ENCODE data around the gene UXT. TPM values are rescaled to one million over a fixed set of nuclear protein-coding genes. Genes with fewer than 3 reads are reported as not detected.

UXT gene
- total and polyA plus RNA-seq, 2 of the 4 experiments (the other 2 are of a cell fraction) = 106 to 164 TPM

DNA sequence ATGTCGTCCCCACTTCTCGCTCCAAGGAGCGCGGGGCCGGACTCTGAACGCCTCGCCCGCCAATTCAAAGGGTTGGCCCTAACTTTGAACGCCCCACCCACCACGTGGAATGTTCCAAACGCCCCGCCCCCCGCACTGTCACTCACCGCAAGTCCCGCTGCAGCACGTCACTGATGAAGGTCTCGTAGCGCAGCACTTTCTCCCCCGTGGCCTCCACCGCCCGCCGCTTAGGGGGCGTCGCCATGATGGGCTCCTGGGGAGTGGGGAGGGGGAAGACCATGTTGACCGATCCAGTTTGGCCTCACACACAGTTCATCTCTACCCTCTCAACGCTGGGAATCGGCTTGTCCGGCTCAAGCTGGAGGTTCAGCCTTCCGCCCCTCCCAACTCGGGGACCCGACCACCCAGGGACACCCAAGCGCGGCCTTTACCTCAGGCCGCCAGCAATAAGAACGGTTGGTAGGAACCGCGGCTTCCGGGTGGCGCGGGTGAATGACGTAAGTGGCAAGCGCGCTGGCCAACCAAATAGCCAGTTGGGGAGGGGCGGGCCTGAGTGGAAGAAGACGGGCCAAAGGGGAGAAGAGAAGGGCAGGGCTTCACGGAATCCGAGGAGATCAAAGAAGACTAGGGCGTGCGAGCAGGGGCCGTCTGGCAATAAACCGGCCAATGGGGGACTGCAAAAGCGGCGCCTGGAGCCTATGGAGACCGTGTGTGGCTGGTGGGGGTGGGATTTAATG lies at the start of gene UXT (continued):
- no peak for TF ChIP-seq MAFK (IDR thresholded peaks at IDR 0.05; ENCODE audit: low read depth, low read length)
- TF ChIP-seq FOS (IDR thresholded peaks at IDR 0.05; ENCODE audit: low read depth, low read length) = no peak
- TF ChIP-seq, protein P1, sequence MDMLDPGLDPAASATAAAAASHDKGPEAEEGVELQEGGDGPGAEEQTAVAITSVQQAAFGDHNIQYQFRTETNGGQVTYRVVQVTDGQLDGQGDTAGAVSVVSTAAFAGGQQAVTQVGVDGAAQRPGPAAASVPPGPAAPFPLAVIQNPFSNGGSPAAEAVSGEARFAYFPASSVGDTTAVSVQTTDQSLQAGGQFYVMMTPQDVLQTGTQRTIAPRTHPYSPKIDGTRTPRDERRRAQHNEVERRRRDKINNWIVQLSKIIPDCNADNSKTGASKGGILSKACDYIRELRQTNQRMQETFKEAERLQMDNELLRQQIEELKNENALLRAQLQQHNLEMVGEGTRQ (IDR thresholded peaks at IDR 0.05; ENCODE audit: low read depth, low read length) = no peak

DNA sequence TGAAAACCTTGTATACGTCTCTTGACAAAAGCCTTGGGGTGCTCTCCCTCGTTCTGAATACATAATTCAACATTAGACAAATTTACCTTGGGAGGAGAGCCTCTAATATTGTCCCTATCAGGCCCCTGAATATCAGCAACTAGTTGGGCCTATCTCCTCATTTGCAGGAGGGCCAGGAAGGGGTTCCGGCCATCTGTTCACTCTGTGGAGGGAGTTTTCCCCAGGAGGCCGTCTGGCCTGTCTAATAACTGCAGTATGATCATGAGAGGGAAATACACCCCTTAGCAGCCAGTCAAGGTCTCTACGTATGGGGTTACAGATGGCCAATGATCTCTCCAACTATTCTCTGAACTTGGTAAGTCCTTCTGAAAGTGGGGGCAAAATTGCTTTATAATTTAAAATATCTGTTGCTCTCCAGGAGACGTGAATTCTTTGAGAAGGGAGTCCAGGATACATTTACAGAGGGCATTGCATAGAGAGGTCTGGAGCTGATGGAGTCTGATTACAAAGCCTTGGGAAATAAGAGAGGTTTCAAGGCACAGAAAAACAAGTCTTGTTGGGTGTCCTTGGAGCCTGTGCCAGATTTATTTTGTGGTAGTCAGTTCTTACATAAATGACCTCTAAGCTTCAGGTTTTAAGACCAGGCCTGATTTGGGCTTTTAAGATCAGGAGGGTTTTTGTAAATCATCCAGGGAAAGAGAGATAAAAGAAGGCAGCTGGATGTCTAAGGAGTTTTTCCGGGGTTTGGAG lies 48.2 kb upstream of the UXT start:
- no peak overlapping the region for H3K56ac ChIP-seq (ENCODE audit: extremely low read depth, insufficient read depth, low read length)
- H4K8ac ChIP-seq (ENCODE audit: low read depth in 2 of 2, low read length in 2 of 2) = no peak overlapping the region
- H3K4me1 ChIP-seq (ENCODE audit: control insufficient read depth, insufficient read depth, low read length) = no peaks in the 10 kb centered on the region
- TF ChIP-seq MXI1 (IDR thresholded peaks at IDR 0.05; ENCODE audit: borderline replicate concordance, low read depth, low read length) = no peak
- TF ChIP-seq CEBPB (IDR thresholded peaks at IDR 0.05; ENCODE audit: low read depth, low read length) = no peak
- no peak for TF ChIP-seq MAFK (IDR thresholded peaks at IDR 0.05; ENCODE audit: low read depth, low read length)
- TF ChIP-seq, protein P2, sequence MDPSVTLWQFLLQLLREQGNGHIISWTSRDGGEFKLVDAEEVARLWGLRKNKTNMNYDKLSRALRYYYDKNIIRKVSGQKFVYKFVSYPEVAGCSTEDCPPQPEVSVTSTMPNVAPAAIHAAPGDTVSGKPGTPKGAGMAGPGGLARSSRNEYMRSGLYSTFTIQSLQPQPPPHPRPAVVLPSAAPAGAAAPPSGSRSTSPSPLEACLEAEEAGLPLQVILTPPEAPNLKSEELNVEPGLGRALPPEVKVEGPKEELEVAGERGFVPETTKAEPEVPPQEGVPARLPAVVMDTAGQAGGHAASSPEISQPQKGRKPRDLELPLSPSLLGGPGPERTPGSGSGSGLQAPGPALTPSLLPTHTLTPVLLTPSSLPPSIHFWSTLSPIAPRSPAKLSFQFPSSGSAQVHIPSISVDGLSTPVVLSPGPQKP (IDR thresholded peaks at IDR 0.05; ENCODE audit: borderline replicate concordance, low read depth, low read length) = no peak
- no peak for TF ChIP-seq FOS (IDR thresholded peaks at IDR 0.05; ENCODE audit: low read depth, low read length)
- DNase-seq = no peak
- H3K27ac ChIP-seq (ENCODE audit: insufficient read depth, low read length) = no peak overlapping the region
- H2BK120ac ChIP-seq (ENCODE audit: low read depth, low read length) = no peak overlapping the region
- in situ Hi-C loops (cut with MboI; ENCODE audit: low sequenced_read_pairs) (no loop called here), dilution Hi-C loops (cut with HindIII; ENCODE audit: low sequenced_read_pairs, unreplicated experiment) (no loop called here), intact Hi-C loops (cut with micrococcal nuclease) (no loop called here)
- no peak overlapping the region for H4K91ac ChIP-seq (ENCODE audit: insufficient read depth, low read depth, low read length)
- H4K5ac ChIP-seq (ENCODE audit: low read depth, low read length) = no peak overlapping the region
- no peaks in the 10 kb centered on the region for H4K20me1 ChIP-seq (ENCODE audit: insufficient read depth, low read length)
- no peak overlapping the region for H2BK5ac ChIP-seq (ENCODE audit: low read depth, low read length, poor library complexity, severe bottlenecking)
- H3K79me1 ChIP-seq (ENCODE audit: low read depth in 1 of 2, low read length in 2 of 2) = no peaks in the 10 kb centered on the region
- H3K36me3 ChIP-seq (ENCODE audit: control insufficient read depth, insufficient read depth, low read length) = no peaks in the 10 kb centered on the region
- POLR2A ChIA-PET (ENCODE audit: unreplicated experiment) = no interaction called here
- no peak overlapping the region for H2BK20ac ChIP-seq (ENCODE audit: low read depth, low read length)
- no peak overlapping the region for H3K14ac ChIP-seq (replicated peaks; ENCODE audit: low read depth, low read length)
- H3K9ac ChIP-seq (ENCODE audit: low read depth, low read length) = no peak overlapping the region
- H2BK15ac ChIP-seq (ENCODE audit: low read depth, low read length) = no peak overlapping the region
- H3K23ac ChIP-seq (ENCODE audit: low read depth, low read length) = no peak overlapping the region
- H2AK9ac ChIP-seq (replicated peaks; ENCODE audit: low read depth, low read length, poor library complexity) = no peak overlapping the region
- H2AK5ac ChIP-seq (ENCODE audit: low read depth, low read length) = no peak overlapping the region
- H3K27me3 ChIP-seq (ENCODE audit: control insufficient read depth, insufficient read depth, low read length) = peaks cover 24% of the 10 kb centered on the region
- no peak overlapping the region for H2AFZ ChIP-seq (replicated peaks; ENCODE audit: low read length, poor library complexity)
- no peak overlapping the region for H3K18ac ChIP-seq (ENCODE audit: low read depth, low read length)
- H3K4me2 ChIP-seq (ENCODE audit: low read depth, low read length) = no peak overlapping the region
- BruUV-seq (replicated peaks) = no TSS peak
- 13% methylated on average over 1 of the region's 7 CpGs; no CpG with 5 or more reads in 1 of the 2 experiments for WGBS, 2 experiments (ENCODE audit: extremely low coverage in 2 of 2, insufficient read length in 1 of 2)
- H3K4ac ChIP-seq (ENCODE audit: low read depth, low read length) = no peak overlapping the region
- no peak overlapping the region for H3K4me3 ChIP-seq (ENCODE audit: insufficient read depth, low read depth, low read length)
- no peaks in the 10 kb centered on the region for H3K9me3 ChIP-seq (ENCODE audit: control insufficient read depth, insufficient read depth, low read length)
- no peaks in the 10 kb centered on the region for H3K9me1 ChIP-seq (ENCODE audit: insufficient read depth, low read length)
- CTCF ChIA-PET = no interaction called here
- no peak for ATAC-seq (ENCODE audit: low read depth)

All from IMR-90 (cell line).